Esophagus squamous epithelium (tissue), 4 donors: ENCODE measurements around the gene TTC39A.

Experiments
- POLR2A ChIP-seq, 4 donors: fragments of 450-650 bp; IDR thresholded peaks; one replicate each; pipeline ENCODE4 v1.6.1; 2017; ENCODE audit warnings: antibody characterized with exemption in 4 of 4, mild to moderate bottlenecking in 4 of 4, moderate library complexity in 3 of 4
- TF ChIP-seq, protein P1 (sequence below), 6 experiments: fragments of 450-650 bp in 4 of 6; fragments of 200-600 bp in 2 of 6; sonication (generic) in 2 of 6; IDR thresholded peaks; one replicate each; pipeline ENCODE4 v1.5.1; 2016 to 2019; ENCODE audit warnings: antibody characterized with exemption in 6 of 6, mild to moderate bottlenecking in 4 of 6, moderate library complexity in 4 of 6

DNA sequence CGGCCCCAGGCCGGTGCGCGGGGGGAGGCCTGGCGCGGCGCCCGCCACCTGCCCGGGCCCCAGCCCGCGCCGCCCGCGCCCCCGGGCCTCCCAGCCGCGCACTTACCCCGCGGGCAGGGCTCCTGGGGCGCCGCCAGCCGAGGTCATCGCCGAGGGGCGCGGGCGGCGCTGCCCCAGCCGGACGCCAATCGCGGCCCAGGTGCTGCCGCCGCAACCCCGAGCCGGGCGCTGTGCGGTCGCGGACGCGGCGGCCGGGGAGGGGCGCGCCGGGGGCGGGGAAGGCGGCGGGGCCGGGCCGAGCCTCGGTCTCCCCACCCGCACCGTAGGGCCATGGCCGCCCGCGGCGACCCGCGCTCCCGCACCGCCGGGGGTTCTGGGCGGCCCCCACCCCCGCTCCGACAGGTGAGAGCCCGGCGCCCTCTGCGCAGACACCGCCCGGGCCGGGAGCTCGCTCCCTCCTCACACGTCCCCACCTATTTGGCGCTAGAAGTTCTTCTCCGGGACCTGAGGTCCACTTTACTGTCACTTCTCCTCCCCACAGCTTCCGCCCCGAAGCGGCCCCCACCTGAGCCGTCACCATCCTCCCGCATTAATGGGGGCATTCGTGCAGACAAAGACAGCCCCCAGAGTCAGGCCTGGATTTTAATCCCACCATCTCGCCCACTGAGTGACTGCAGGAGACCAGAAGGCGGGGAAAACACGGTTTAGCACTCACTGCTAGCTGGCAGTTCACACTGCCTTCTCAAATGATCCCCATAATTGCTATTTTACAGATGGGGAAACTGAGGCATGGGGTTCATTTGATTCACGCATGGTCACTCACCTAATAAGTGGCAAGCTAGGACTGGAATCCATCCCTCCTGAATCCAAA lies at the start of gene TTC39A:
- TF ChIP-seq, protein P1, sequence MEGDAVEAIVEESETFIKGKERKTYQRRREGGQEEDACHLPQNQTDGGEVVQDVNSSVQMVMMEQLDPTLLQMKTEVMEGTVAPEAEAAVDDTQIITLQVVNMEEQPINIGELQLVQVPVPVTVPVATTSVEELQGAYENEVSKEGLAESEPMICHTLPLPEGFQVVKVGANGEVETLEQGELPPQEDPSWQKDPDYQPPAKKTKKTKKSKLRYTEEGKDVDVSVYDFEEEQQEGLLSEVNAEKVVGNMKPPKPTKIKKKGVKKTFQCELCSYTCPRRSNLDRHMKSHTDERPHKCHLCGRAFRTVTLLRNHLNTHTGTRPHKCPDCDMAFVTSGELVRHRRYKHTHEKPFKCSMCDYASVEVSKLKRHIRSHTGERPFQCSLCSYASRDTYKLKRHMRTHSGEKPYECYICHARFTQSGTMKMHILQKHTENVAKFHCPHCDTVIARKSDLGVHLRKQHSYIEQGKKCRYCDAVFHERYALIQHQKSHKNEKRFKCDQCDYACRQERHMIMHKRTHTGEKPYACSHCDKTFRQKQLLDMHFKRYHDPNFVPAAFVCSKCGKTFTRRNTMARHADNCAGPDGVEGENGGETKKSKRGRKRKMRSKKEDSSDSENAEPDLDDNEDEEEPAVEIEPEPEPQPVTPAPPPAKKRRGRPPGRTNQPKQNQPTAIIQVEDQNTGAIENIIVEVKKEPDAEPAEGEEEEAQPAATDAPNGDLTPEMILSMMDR (IDR thresholded peaks at IDR 0.05), result no peak
- TF ChIP-seq POLR2A (IDR thresholded peaks at IDR 0.05), result no peak
